Measurements from ENCODE around the gene TGFB2. TPM values are rescaled to one million over a fixed set of nuclear protein-coding genes. Genes with fewer than 3 reads are reported as not detected.

Gene TGFB2
- total RNA-seq, 4 donors from 2014 or later = 0.56 to 2.3 (median 0.86) TPM

- Histone ChIP-seq H3K4me1 (peaks cover 33 to 38% of the 10 kb centered on the region in 2 donors), H3K27ac (peak overlapping the region; percentile 90 to 94 (median 92)), H3K27me3 (no peaks in the 10 kb centered on the region), H3K9me3 (no peaks in the 10 kb centered on the region), H3K4me3 (peak overlapping the region; percentile 66 to 86 (median 70)), H3K36me3 (no peaks in the 10 kb centered on the region)
- intact Hi-C loops (cut with DNase I; ENCODE audit: low total_unique reads) (loop anchor here (5.0 to 10.0 kb wide), 4 partner anchors 66 to 826 kb away; partner anchors contain the start of gene LYPLAL1), in situ Hi-C loops (cut with MboI; ENCODE audit: low sequenced_read_pairs in 4 of 4) (loop anchor here (10.0 to 25.0 kb wide), 4 partner anchors 138 to 1316 kb away; no protein-coding TSS in a partner anchor)
- no peak for TF ChIP-seq CTCF (IDR thresholded peaks at IDR 0.05 in 4 of 5, conservative IDR thresholded peaks at IDR 0.05 in 1 of 5)
- TF ChIP-seq POLR2A (IDR thresholded peaks at IDR 0.05) = no peak
- peak; percentile 18 to 20 for ATAC-seq
- DNase-seq = peak; percentile 22 to 52
Observed at GRCh38 chr1:218346391-218347204, 1.5 kb downstream of the TGFB2 start.

GRCh38 chr1:218347336-218347722, 2.2 kb downstream of the TGFB2 start:
- Histone ChIP-seq H3K9me3 (no peaks in the 10 kb centered on the region), H3K4me3 (peak overlapping the region; percentile 66 to 86 (median 70)), H3K4me1 (peaks cover 40 to 41% of the 10 kb centered on the region in 2 donors), H3K27ac (peak overlapping the region; percentile 90 to 94 (median 92)), H3K27me3 (no peaks in the 10 kb centered on the region), H3K36me3 (no peaks in the 10 kb centered on the region)
- TF ChIP-seq POLR2A (IDR thresholded peaks at IDR 0.05) (peak in 1 of 2 donors; percentile 19), CTCF (IDR thresholded peaks at IDR 0.05 in 4 of 5, conservative IDR thresholded peaks at IDR 0.05 in 1 of 5) (peak in 1 of 5 experiments; percentile 7)
- ATAC-seq = no peak
- no peak for DNase-seq
- in situ Hi-C loops (cut with MboI; ENCODE audit: low sequenced_read_pairs in 4 of 4) = loop anchor here (10.0 to 25.0 kb wide), 4 partner anchors 137 to 1315 kb away; no protein-coding TSS in a partner anchor
- intact Hi-C loops (cut with DNase I; ENCODE audit: low total_unique reads) = loop anchor here (5.0 to 10.0 kb wide), 4 partner anchors 65 to 825 kb away; partner anchors contain the start of gene LYPLAL1

DNA sequence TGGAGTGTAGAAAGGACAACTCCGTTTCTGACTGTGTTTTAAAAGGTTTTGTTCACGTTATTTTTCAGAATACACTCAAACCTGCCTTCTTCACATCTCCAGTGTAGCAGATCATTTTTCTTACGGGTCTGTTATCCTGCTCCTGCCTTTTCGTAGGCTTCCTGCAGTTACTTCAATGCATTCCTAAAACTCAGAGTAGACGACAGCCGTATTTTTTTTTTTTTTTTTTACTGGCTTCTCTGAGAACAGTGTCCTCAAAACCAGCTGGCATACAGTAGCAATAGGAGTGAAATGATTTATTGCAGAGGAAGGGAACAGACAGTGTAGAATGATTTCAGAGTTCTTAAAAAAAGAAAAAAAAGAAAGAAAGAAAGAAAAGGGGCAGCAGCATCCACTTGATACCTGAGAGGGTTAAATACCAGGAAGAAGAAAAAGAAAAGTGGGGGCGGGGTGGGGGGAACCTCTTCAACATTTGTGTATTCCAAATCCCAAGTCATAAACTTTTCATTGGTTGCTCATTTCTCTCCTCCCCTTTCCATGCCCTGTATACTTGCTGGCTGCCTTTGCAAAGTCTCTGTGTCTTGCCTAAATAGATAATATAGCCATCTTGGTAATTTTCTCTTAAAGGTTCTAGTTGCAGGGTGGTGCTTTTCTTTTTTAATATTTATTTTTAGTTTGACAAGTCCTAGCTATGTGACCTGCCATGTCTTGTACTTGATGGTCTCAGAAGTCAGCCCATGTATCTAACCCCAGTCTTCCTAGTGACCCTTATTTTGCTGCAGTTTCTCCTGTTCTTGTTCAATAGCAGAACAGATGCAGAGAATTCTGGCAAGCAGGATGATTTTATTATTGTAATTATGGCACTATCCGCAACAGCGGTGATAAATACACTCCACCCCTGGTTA, 2.8 kb downstream of the TGFB2 start:
- Histone ChIP-seq H3K27ac (peak overlapping the region; percentile 90 to 94 (median 92)), H3K4me1 (peaks cover 46 to 47% of the 10 kb centered on the region in 2 donors), H3K9me3 (no peaks in the 10 kb centered on the region), H3K4me3 (peak overlapping the region; percentile 66 to 86 (median 70)), H3K36me3 (no peaks in the 10 kb centered on the region), H3K27me3 (no peaks in the 10 kb centered on the region)
- in situ Hi-C loops (cut with MboI; ENCODE audit: low sequenced_read_pairs in 4 of 4) (loop anchor here (10.0 to 25.0 kb wide), 4 partner anchors 137 to 1314 kb away; no protein-coding TSS in a partner anchor), intact Hi-C loops (cut with DNase I; ENCODE audit: low total_unique reads) (loop anchor here (5.0 to 10.0 kb wide), 4 partner anchors 64 to 824 kb away; partner anchors contain the start of gene LYPLAL1)
- ATAC-seq (no peak), DNase-seq (no peak)
- TF ChIP-seq CTCF (IDR thresholded peaks at IDR 0.05 in 4 of 5, conservative IDR thresholded peaks at IDR 0.05 in 1 of 5) (no peak), POLR2A (IDR thresholded peaks at IDR 0.05) (peak in 1 of 2 donors; percentile 36)

- Histone ChIP-seq H3K27me3 (no peaks in the 10 kb centered on the region), H3K4me1 (peaks cover 48 to 53% of the 10 kb centered on the region in 2 donors), H3K9me3 (no peaks in the 10 kb centered on the region), H3K27ac (peak overlapping the region; percentile 90 to 94 (median 92)), H3K4me3 (peak overlapping the region; percentile 66 to 86 (median 70)), H3K36me3 (no peaks in the 10 kb centered on the region)
- TF ChIP-seq CTCF (IDR thresholded peaks at IDR 0.05 in 4 of 5, conservative IDR thresholded peaks at IDR 0.05 in 1 of 5) (no peak), POLR2A (IDR thresholded peaks at IDR 0.05) (no peak)
- no peak for DNase-seq
- ATAC-seq = no peak
- in situ Hi-C loops (cut with MboI; ENCODE audit: low sequenced_read_pairs in 4 of 4) = loop anchor here (10.0 to 25.0 kb wide), 4 partner anchors 136 to 1314 kb away; no protein-coding TSS in a partner anchor
- intact Hi-C loops (cut with DNase I; ENCODE audit: low total_unique reads) = loop anchor here (5.0 to 10.0 kb wide), 4 partner anchors 64 to 824 kb away; partner anchors contain the start of gene LYPLAL1
Observed at GRCh38 chr1:218348628-218349071, 3.5 kb downstream of the TGFB2 start.
